NCI-H1436 treated with DMSO at 0.1 percent for 48 hours (cell line): ENCODE results near the gene USP17L18.
"Not testable (repeated sequence)": the region's sequence is repeated elsewhere in the genome, so short reads cannot be mapped to it uniquely, and the experiment has no call there.

ENCODE experiments used
- DNase-seq: peaks from one replicate; lab custom pipeline; 2025; lab: John Stamatoyannopoulos, UW

USP17L18 gene

GRCh38 chr4:9247953-9248680, at the start of gene USP17L18:
USP17L18 (plus strand) TSS chr4:9248630; CDS start chr4:9248630, 0 bp downstream.
- not testable (repeated sequence) for DNase-seq

GRCh38 chr4:9210357-9210756, 38.1 kb upstream of the USP17L18 start, which contains the start of gene USP17L10:
USP17L10 (plus strand) TSS chr4:9210657; CDS start chr4:9210657, 0 bp downstream.
- DNase-seq: not testable (repeated sequence)

GRCh38 chr4:9214701-9215100, 33.7 kb upstream of the USP17L18 start:
- not testable (repeated sequence) for DNase-seq

GRCh38 chr4:9215105-9215504, 33.3 kb upstream of the USP17L18 start, which contains the start of gene USP17L11:
USP17L11 (plus strand) TSS chr4:9215405; CDS start chr4:9215405, 0 bp downstream.
- not testable (repeated sequence) for DNase-seq

- not testable (repeated sequence) for DNase-seq
Observed at GRCh38 chr4:9219852-9220251, 28.6 kb upstream of the USP17L18 start, which contains the start of gene USP17L12. USP17L12 (plus strand) TSS chr4:9220152; CDS start chr4:9220152, 0 bp downstream.

GRCh38 chr4:9224596-9224995, 23.8 kb upstream of the USP17L18 start, which contains the start of gene USP17L13:
USP17L13 (plus strand) TSS chr4:9224896; CDS start chr4:9224896, 0 bp downstream.
- DNase-seq: not testable (repeated sequence)

GRCh38 chr4:9230249-9230648, 18.2 kb upstream of the USP17L18 start:
- DNase-seq: not testable (repeated sequence)

GRCh38 chr4:9234085-9234484, 14.3 kb upstream of the USP17L18 start, which contains the start of gene USP17L15:
USP17L15 (plus strand) TSS chr4:9234385; CDS start chr4:9234385, 0 bp downstream.
- not testable (repeated sequence) for DNase-seq

GRCh38 chr4:9238461-9238860, 10.0 kb upstream of the USP17L18 start:
- not testable (repeated sequence) for DNase-seq

GRCh38 chr4:9243579-9243978, 4.9 kb upstream of the USP17L18 start, which contains the start of gene USP17L17:
USP17L17 (plus strand) TSS chr4:9243879; CDS start chr4:9243879, 0 bp downstream.
- DNase-seq: not testable (repeated sequence)

- DNase-seq: not testable (repeated sequence)
Observed at GRCh38 chr4:9253078-9253477, 4.6 kb downstream of the USP17L18 start, which contains the start of gene USP17L19. USP17L19 (plus strand) TSS chr4:9253378; CDS start chr4:9253378, 0 bp downstream.

GRCh38 chr4:9257824-9258223, 9.4 kb downstream of the USP17L18 start, which contains the start of gene USP17L20:
USP17L20 (plus strand) TSS chr4:9258124; CDS start chr4:9258124, 0 bp downstream.
- not testable (repeated sequence) for DNase-seq

- DNase-seq: not testable (repeated sequence)
Observed at GRCh38 chr4:9262572-9262971, 14.1 kb downstream of the USP17L18 start, which contains the start of gene USP17L21. USP17L21 (plus strand) TSS chr4:9262872; CDS start chr4:9262872, 0 bp downstream.

- not testable (repeated sequence) for DNase-seq
Observed at GRCh38 chr4:9267319-9267718, 18.9 kb downstream of the USP17L18 start, which contains the start of gene USP17L22. USP17L22 (plus strand) TSS chr4:9267619; CDS start chr4:9267619, 0 bp downstream.

- not testable (repeated sequence) for DNase-seq
Observed at GRCh38 chr4:9271719-9272118, 23.3 kb downstream of the USP17L18 start.
